HG02798 (cell line): ENCODE results near the gene SPINK8.
A peak's percentile ranks its signal among the peaks of the same experiment; 100 is the strongest.
"Not testable (repeated sequence)": the region's sequence is repeated elsewhere in the genome, so short reads cannot be mapped to it uniquely, and the experiment has no call there.

Experiments used
- ATAC-seq: cut with Tn5 transposase; IDR thresholded peaks from one replicate; pipeline ENCODE4 v1.9.1; 2021; ENCODE audit warnings: mild to moderate bottlenecking; ENCODE audit not compliant: unreplicated experiment, poor library complexity

Gene SPINK8

GRCh38 chr3:48285132-48285531 lies 48.3 kb downstream of the SPINK8 start:
- ATAC-seq = no peak

GRCh38 chr3:48280881-48281280 lies 52.6 kb downstream of the SPINK8 start:
- no peak for ATAC-seq

GRCh38 chr3:48278884-48279559 lies 54.4 kb downstream of the SPINK8 start:
- ATAC-seq = no peak

- no peak for ATAC-seq
These were observed 56.4 kb downstream of the SPINK8 start for GRCh38 chr3:48276911-48277641.

GRCh38 chr3:48275287-48276027 lies 58.0 kb downstream of the SPINK8 start:
- ATAC-seq = no peak

- ATAC-seq = no peak
These were observed 59.0 kb downstream of the SPINK8 start for GRCh38 chr3:48274452-48274851.

GRCh38 chr3:48273594-48274211 lies 59.8 kb downstream of the SPINK8 start:
- ATAC-seq = no peak

GRCh38 chr3:48271763-48272498 lies 61.5 kb downstream of the SPINK8 start:
- no peak for ATAC-seq

- not testable (repeated sequence) for ATAC-seq
These were observed 62.2 kb downstream of the SPINK8 start for GRCh38 chr3:48271223-48271622.

- ATAC-seq = no peak
These were observed 63.2 kb downstream of the SPINK8 start for GRCh38 chr3:48270306-48270705.

- no peak for ATAC-seq
These were observed 63.9 kb downstream of the SPINK8 start for GRCh38 chr3:48269592-48269991.

GRCh38 chr3:48268936-48269561 lies 64.4 kb downstream of the SPINK8 start:
- no peak for ATAC-seq

- peak; percentile 57 for ATAC-seq
These were observed 65.0 kb downstream of the SPINK8 start for GRCh38 chr3:48268381-48268935.

- no peak for ATAC-seq
These were observed 65.7 kb downstream of the SPINK8 start for GRCh38 chr3:48267782-48268181.

GRCh38 chr3:48258530-48258929 lies 74.9 kb downstream of the SPINK8 start:
- no peak for ATAC-seq
